HepG2 (cell line): Measurements from ENCODE around the gene PCBP1. TPM values are rescaled to one million over a fixed set of nuclear protein-coding genes. Genes with fewer than 3 reads are reported as not detected.
A peak's percentile ranks its signal among the peaks of the same experiment; 100 is the strongest.

Experiments used
- CSRNP2 ChIP-seq: sonication (generic); formaldehyde crosslinking; conservative IDR thresholded peaks from 2 replicates; pipeline ENCODE4 v1.8.0; 2022; ENCODE audit warnings: low read depth, missing genetic modification reagents
- ELF1 ChIP-seq: sonication (generic); formaldehyde crosslinking; IDR thresholded peaks from 2 replicates; pipeline ENCODE4 v1.4.0; 2020; ENCODE audit warnings: missing genetic modification reagents
- HES4 ChIP-seq: sonication (generic); formaldehyde crosslinking; IDR thresholded peaks from 2 replicates; pipeline ENCODE4 v1.9.0; 2021; ENCODE audit warnings: mild to moderate bottlenecking, missing genetic modification reagents, borderline replicate concordance
- HOXA3 ChIP-seq: sonication (generic); formaldehyde crosslinking; IDR thresholded peaks from 2 replicates; pipeline ENCODE4 v1.5.0; 2020; ENCODE audit warnings: missing genetic modification reagents
- MIER2 ChIP-seq: IDR thresholded peaks from 2 replicates; pipeline ENCODE4 v1.6.1; 2016; ENCODE audit warnings: missing biosample characterization, missing genetic modification reagents
- NR3C1 ChIP-seq: sonication (generic); formaldehyde crosslinking; IDR thresholded peaks from 2 replicates; pipeline ENCODE4 v1.4.0; 2020; ENCODE audit warnings: missing genetic modification reagents
- SKIL ChIP-seq: sonication (generic); formaldehyde crosslinking; IDR thresholded peaks from 2 replicates; pipeline ENCODE4 v1.8.0; 2022; ENCODE audit warnings: missing genetic modification reagents, mild to moderate bottlenecking, moderate library complexity, borderline replicate concordance
- SRF ChIP-seq: IDR thresholded peaks from 2 replicates; pipeline ENCODE4 v1.6.1; 2011; ENCODE audit warnings: mild to moderate bottlenecking, low read depth, low read length, moderate library complexity
- SRY ChIP-seq: sonication (generic); formaldehyde crosslinking; IDR thresholded peaks from 2 replicates; pipeline ENCODE4 v1.8.0; 2022; ENCODE audit warnings: mild to moderate bottlenecking, missing genetic modification reagents
- TSC22D2 ChIP-seq: sonication (generic); formaldehyde crosslinking; IDR thresholded peaks from 2 replicates; pipeline ENCODE4 v1.5.1; 2020; ENCODE audit warnings: missing genetic modification reagents, mild to moderate bottlenecking, borderline replicate concordance
- U2AF2 ChIP-seq: fragments of 200-400 bp; formaldehyde crosslinking; IDR thresholded peaks from 2 replicates; pipeline ENCODE4 v1.6.1; 2017; ENCODE audit warnings: low read depth, mild to moderate bottlenecking, low read length
- YEATS2 ChIP-seq: sonication (generic); formaldehyde crosslinking; IDR thresholded peaks from 2 replicates; pipeline ENCODE4 v1.4.0; 2020; ENCODE audit warnings: missing genetic modification reagents, borderline replicate concordance
- ZBTB34 ChIP-seq: sonication (generic); formaldehyde crosslinking; IDR thresholded peaks from 2 replicates; pipeline ENCODE4 v1.8.0; 2022; ENCODE audit warnings: mild to moderate bottlenecking, missing genetic modification reagents
- ZFP36L1 ChIP-seq: sonication (generic); formaldehyde crosslinking; IDR thresholded peaks from 2 replicates; pipeline ENCODE4 v1.8.0; 2022; ENCODE audit warnings: mild to moderate bottlenecking, missing genetic modification reagents, moderate library complexity
- ZGPAT ChIP-seq: IDR thresholded peaks from 2 replicates; pipeline ENCODE4 v1.6.1; 2016; ENCODE audit warnings: mild to moderate bottlenecking
- ZMAT5 ChIP-seq: sonication (generic); formaldehyde crosslinking; IDR thresholded peaks from 2 replicates; pipeline ENCODE4 v1.5.0; 2020; ENCODE audit warnings: mild to moderate bottlenecking, low read depth, missing genetic modification reagents, borderline replicate concordance
- ZNF205 ChIP-seq: IDR thresholded peaks from 2 replicates; pipeline ENCODE4 v1.6.1; 2018; ENCODE audit warnings: missing biosample characterization, missing genetic modification reagents
- ZNF232 ChIP-seq: sonication (generic); formaldehyde crosslinking; IDR thresholded peaks from 2 replicates; pipeline ENCODE4 v1.4.0; 2020; ENCODE audit warnings: missing genetic modification reagents, borderline replicate concordance
- ZNF564 ChIP-seq: sonication (generic); formaldehyde crosslinking; IDR thresholded peaks from 2 replicates; pipeline ENCODE4 v1.8.1; 2023; ENCODE audit warnings: mild to moderate bottlenecking, missing genetic modification reagents
- ZNF567 ChIP-seq: sonication (generic); formaldehyde crosslinking; IDR thresholded peaks from 2 replicates; pipeline ENCODE4 v1.8.1; 2023; ENCODE audit warnings: mild to moderate bottlenecking, missing genetic modification reagents, borderline replicate concordance
- ZNF614 ChIP-seq: IDR thresholded peaks from 2 replicates; pipeline ENCODE4 v1.6.1; 2018; ENCODE audit warnings: missing biosample characterization, missing genetic modification reagents, inconsistent platforms, borderline replicate concordance
- ZNF772 ChIP-seq: sonication (generic); formaldehyde crosslinking; IDR thresholded peaks from 2 replicates; pipeline ENCODE4 v1.5.0; 2020; ENCODE audit warnings: mild to moderate bottlenecking, missing genetic modification reagents
- ZSCAN25 ChIP-seq: sonication (generic); formaldehyde crosslinking; IDR thresholded peaks from 2 replicates; pipeline ENCODE4 v1.8.0; 2022; ENCODE audit warnings: mild to moderate bottlenecking, missing genetic modification reagents
- polyA plus RNA-seq, 8 experiments: library from polyadenylated mRNA; depleted of rRNA in 3 of 8; stranded (reverse) in 7 of 8; unstranded in 1 of 8; fragments of >200 nt; fragmentation: Illumina TruSeq in 4 of 8; extraction: Trizol in 4 of 8; gene quantifications; 2 replicates each; pipeline versions ENCODE4 v1.2.1 to v1.2.3, GENCODE V29; 2011 to 2016; ENCODE audit warnings: low read depth in 4 of 8, missing spikeins in 1 of 8, mixed read lengths in 1 of 8; ENCODE audit not compliant: insufficient read depth in 1 of 8
- total RNA-seq, 5 experiments: library from RNA; depleted of rRNA; stranded (reverse); fragments of >200 nt; fragmentation: Illumina TruSeq; extraction: Trizol; gene quantifications; 2 replicates each; pipeline ENCODE4 v1.2.3, GENCODE V29; 2016; ENCODE audit warnings: low read depth in 1 of 5

The PCBP1 gene
- total and polyA plus RNA-seq, 2 of the 13 experiments (the other 11 are each of a cell fraction or from before 2014, with no cell fraction given), result 32.0 to 137 TPM

- TF ChIP-seq CSRNP2 (CRISPR knock-in tag), result no peak
- peak; percentile 92 for TF ChIP-seq SRF
- no peak for TF ChIP-seq U2AF2
- peak; percentile 46; the same call in 1 of the 2 replicates for TF ChIP-seq ZNF614 (CRISPR knock-in tag)
- TF ChIP-seq SRY (CRISPR knock-in tag), result no peak
- 0 out of 2 replicates have a peak, but pooled peaks have one; percentile 32 for TF ChIP-seq ZNF205 (CRISPR knock-in tag)
- TF ChIP-seq ZMAT5 (CRISPR knock-in tag), result no peak
- peak; percentile 57; the same call in 1 of the 2 replicates for TF ChIP-seq HOXA3 (CRISPR knock-in tag)
- TF ChIP-seq ZBTB34 (CRISPR knock-in tag), result peak; percentile 30; the same call in 1 of the 2 replicates
- 0 out of 2 replicates have a peak, but pooled peaks have one; percentile 29 for TF ChIP-seq ZFP36L1
- TF ChIP-seq SKIL (CRISPR knock-in tag), result no peak
- no peak for TF ChIP-seq MIER2 (CRISPR knock-in tag)
- no peak for TF ChIP-seq ZSCAN25 (CRISPR knock-in tag)
- TF ChIP-seq ZNF564 (CRISPR knock-in tag), result no peak
- peak; percentile 65 for TF ChIP-seq ZGPAT (CRISPR knock-in tag)
- 0 out of 2 replicates have a peak, but pooled peaks have one; percentile 30 for TF ChIP-seq ELF1
- no peak for TF ChIP-seq NR3C1 (CRISPR knock-in tag)
- TF ChIP-seq ZNF567 (CRISPR knock-in tag), result no peak
- TF ChIP-seq YEATS2 (CRISPR knock-in tag), result peak; percentile 80; the same call in 1 of the 2 replicates
- peak; percentile 47; the same call in 1 of the 2 replicates for TF ChIP-seq ZNF232 (CRISPR knock-in tag)
- no peak for TF ChIP-seq HES4 (CRISPR knock-in tag)
- no peak for TF ChIP-seq ZNF772 (CRISPR knock-in tag)
- no peak for TF ChIP-seq TSC22D2 (CRISPR knock-in tag)
Measured at GRCh38 chr2:70104231-70105111, 17.2 kb downstream of the PCBP1 start (continued).
